ENCODE results near the gene NEU3. TPM values are rescaled to one million over a fixed set of nuclear protein-coding genes. Genes with fewer than 3 reads are reported as not detected.

NEU3 gene
- total RNA-seq, 2 experiments from 2014 or later = 44.8 to 56.3 TPM

- intact Hi-C loops (cut with micrococcal nuclease; ENCODE audit: unreplicated experiment) = loop anchor here (1.0 kb wide), 1 partner anchor 39 kb away; the partner anchor contains the start of gene NEU3
- Histone ChIP-seq H3K4me2 (ENCODE audit: low read length) (peak within 1 kb of the TSS; percentile 92), H2AFZ (ENCODE audit: low read length) (peak within 1 kb of the TSS; percentile 90), H3K27ac (ENCODE audit: low read depth, low read length, poor library complexity, severe bottlenecking) (peak within 1 kb of the TSS; percentile 74), H3K9me3 (ENCODE audit: low read length) (no peaks in the 10 kb centered on the region), H3K4me3 (ENCODE audit: low read depth, low read length, poor library complexity, severe bottlenecking) (peak within 1 kb of the TSS; percentile 91), H4K20me1 (ENCODE audit: insufficient read depth, low read length) (peaks cover 14% of the 10 kb centered on the region), H3K79me2 (ENCODE audit: insufficient read depth, low read depth, low read length) (peaks cover 66% of the 10 kb centered on the region), H3K9me2 (ENCODE audit: insufficient read depth, low read length) (no peaks in the 10 kb centered on the region), H3K36me3 (ENCODE audit: insufficient read depth, low read length) (peaks cover 52% of the 10 kb centered on the region), H3K4me1 (ENCODE audit: insufficient read depth, low read length, poor library complexity, severe bottlenecking) (peaks cover 42% of the 10 kb centered on the region)
- TF ChIP-seq EZH2phosphoT487 (IDR thresholded peaks at IDR 0.05; ENCODE audit: borderline replicate concordance, low read depth, low read length) (no peak), CTCF (conservative IDR thresholded peaks at IDR 0.05; ENCODE audit: low read length) (no peak)
- peak; percentile 99 for DNase-seq (ENCODE audit: low spot score)
- ChIA-PET CTCF (ENCODE audit: unreplicated experiment) (interaction anchor here (0.6 kb wide), 2 partner anchors 39 to 93 kb away, joined by 3 to 16 read pairs; no protein-coding TSS in a partner anchor), POLR2A (interaction anchor here (0.6 to 3.5 kb wide), 4 partner anchors 10 to 430 kb away, joined by 3 to 15 read pairs (median 5); partner anchors contain the start of gene NEU3)
- TSS peak; percentile 73 for BruUV-seq (replicated peaks)
Measured at GRCh38 chr11:74948898-74949752, 39.6 kb upstream of the NEU3 start, which contains the start of the genes SPCS2 and XRRA1. Gene SPCS2 (plus strand): TSS chr11:74949266. CDS start chr11:74949286, 20 bp downstream. Gene XRRA1 (minus strand): TSS chr11:74949091. CDS start chr11:74940878, 8,213 bp downstream.

DNA sequence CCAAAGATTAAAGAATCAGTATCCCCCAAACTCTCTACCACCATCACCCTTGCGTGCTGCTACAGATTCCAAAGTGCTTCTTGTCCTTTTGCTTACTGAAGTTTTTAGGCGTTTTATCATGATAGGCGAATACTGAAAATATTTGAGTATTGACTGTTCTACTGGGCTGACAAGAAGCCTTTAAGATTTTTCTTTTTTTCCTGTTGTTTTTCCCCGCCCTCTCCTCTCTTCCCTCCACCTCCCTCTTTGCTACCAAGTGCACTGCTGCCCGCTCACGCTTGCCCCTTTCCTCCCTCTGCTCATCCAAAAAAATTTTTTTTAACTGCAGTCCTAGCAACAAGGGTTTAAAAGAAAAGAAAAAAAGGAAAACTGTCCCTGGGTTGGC, 39.0 kb upstream of the NEU3 start:
- H3K4me3 ChIP-seq (ENCODE audit: low read depth, low read length, poor library complexity, severe bottlenecking) = peak overlapping the region; percentile 91
- ChIA-PET POLR2A (interaction anchor here (1.5 to 3.5 kb wide), 2 partner anchors 14 to 39 kb away, joined by 3 to 15 read pairs; partner anchors contain the start of gene NEU3), CTCF (ENCODE audit: unreplicated experiment) (no interaction called here)
- DNase-seq (ENCODE audit: low spot score) = peak; percentile 9
- H3K4me1 ChIP-seq (ENCODE audit: insufficient read depth, low read length, poor library complexity, severe bottlenecking) = peaks cover 44% of the 10 kb centered on the region
- intact Hi-C loops (cut with micrococcal nuclease; ENCODE audit: unreplicated experiment) = loop anchor here (1.0 kb wide), 1 partner anchor 39 kb away; the partner anchor contains the start of gene NEU3
- H3K36me3 ChIP-seq (ENCODE audit: insufficient read depth, low read length) = peaks cover 52% of the 10 kb centered on the region
- H3K9me2 ChIP-seq (ENCODE audit: insufficient read depth, low read length) = no peaks in the 10 kb centered on the region
- H4K20me1 ChIP-seq (ENCODE audit: insufficient read depth, low read length) = peaks cover 21% of the 10 kb centered on the region
- TF ChIP-seq CTCF (conservative IDR thresholded peaks at IDR 0.05; ENCODE audit: low read length) = no peak
- TF ChIP-seq EZH2phosphoT487 (IDR thresholded peaks at IDR 0.05; ENCODE audit: borderline replicate concordance, low read depth, low read length) = no peak
- peaks cover 72% of the 10 kb centered on the region for H3K79me2 ChIP-seq (ENCODE audit: insufficient read depth, low read depth, low read length)
- BruUV-seq (replicated peaks) = no TSS peak
- H3K27ac ChIP-seq (ENCODE audit: low read depth, low read length, poor library complexity, severe bottlenecking) = peak overlapping the region; percentile 74
- H3K4me2 ChIP-seq (ENCODE audit: low read length) = peak overlapping the region; percentile 86
- no peaks in the 10 kb centered on the region for H3K9me3 ChIP-seq (ENCODE audit: low read length)
- peak overlapping the region; percentile 11; the same call in 1 of the 2 replicates for H2AFZ ChIP-seq (ENCODE audit: low read length)

Measured in OCI-LY7 (cell line).